NCI-H345 treated with DMSO at 0.1 percent for 48 hours (cell line): ENCODE data around the gene MUC5B.
A peak's percentile ranks its signal among the peaks of the same experiment; 100 is the strongest.

Experiments used
- DNase-seq: peaks from one replicate; lab custom pipeline; 2025; ENCODE audit not compliant: unreplicated experiment; lab: John Stamatoyannopoulos, UW

Gene MUC5B

GRCh38 chr11:1307163-1307870 lies 84.5 kb downstream of the MUC5B start:
- DNase-seq, result no peak

GRCh38 chr11:1307998-1308742 lies 85.3 kb downstream of the MUC5B start:
- no peak for DNase-seq

DNA sequence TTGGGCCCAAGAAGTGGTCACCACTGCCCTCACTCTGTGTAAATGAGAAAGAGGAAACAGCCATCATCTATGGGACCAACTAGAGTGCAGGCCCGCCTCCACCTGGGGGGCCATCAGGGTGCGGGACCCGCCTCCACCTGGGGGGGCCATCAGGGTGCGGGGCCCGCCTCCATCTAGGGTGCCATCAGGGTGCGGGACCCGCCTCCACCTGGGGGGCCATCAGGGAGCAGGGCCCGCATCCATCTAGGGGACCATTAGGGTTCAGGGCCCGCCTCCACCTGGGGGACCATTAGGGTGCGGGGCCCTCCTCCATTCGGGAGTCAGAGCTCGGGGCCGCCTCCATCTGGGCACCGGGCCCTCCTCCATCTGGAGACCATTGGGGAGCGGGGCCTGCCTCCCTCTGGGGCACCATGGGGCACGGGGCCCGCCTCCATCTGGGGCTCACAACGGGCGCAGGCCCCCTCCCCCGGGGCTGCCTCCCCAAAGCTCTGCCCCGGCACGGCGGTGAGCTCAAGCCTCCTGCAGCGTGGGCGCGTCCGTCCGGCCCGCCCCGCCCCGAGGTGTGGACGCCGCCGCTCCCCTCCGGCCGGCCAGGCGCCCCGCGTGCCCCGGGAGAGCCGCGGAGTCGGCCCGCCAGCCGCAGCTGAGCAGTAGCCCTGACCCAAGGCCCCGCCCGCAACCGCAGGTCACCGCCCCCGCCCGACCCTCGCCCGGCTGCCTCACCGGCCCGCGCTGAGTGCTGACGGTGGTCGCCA lies 86.1 kb downstream of the MUC5B start:
- DNase-seq, result no peak

- peak; percentile 86 for DNase-seq
Measured at GRCh38 chr11:1309498-1310317, 86.8 kb downstream of the MUC5B start, which contains the start of gene TOLLIP. TSS of gene TOLLIP (minus strand) at chr11:1309632. CDS start at chr11:1309498, 134 bp downstream.

- DNase-seq, result no peak
Measured at GRCh38 chr11:1310318-1310687, 87.4 kb downstream of the MUC5B start.

GRCh38 chr11:1310772-1311468 lies 88.1 kb downstream of the MUC5B start:
- no peak for DNase-seq
